Subcutaneous adipose tissue (tissue), 4 donors: ENCODE results near the gene MRPL24. TPM values are rescaled to one million over a fixed set of nuclear protein-coding genes. Genes with fewer than 3 reads are reported as not detected.

Source experiments
- total RNA-seq, 4 donors: library from RNA; depleted of rRNA; stranded (reverse); fragments of >200 nt; gene quantifications; one replicate each; pipeline ENCODE4 v1.1.0, GENCODE V29; 2016
- TF ChIP-seq, protein P1 (sequence below): fragments of 450-650 bp; IDR thresholded peaks from one replicate; pipeline ENCODE4 v1.5.1; 2016; ENCODE audit warnings: low read depth, mild to moderate bottlenecking, control low read depth, antibody characterized with exemption, moderate library complexity

The MRPL24 gene
- total RNA-seq = 10 to 100 TPM; 53.0 to 84.5 (median 74.0) TPM

- TF ChIP-seq, protein P1, sequence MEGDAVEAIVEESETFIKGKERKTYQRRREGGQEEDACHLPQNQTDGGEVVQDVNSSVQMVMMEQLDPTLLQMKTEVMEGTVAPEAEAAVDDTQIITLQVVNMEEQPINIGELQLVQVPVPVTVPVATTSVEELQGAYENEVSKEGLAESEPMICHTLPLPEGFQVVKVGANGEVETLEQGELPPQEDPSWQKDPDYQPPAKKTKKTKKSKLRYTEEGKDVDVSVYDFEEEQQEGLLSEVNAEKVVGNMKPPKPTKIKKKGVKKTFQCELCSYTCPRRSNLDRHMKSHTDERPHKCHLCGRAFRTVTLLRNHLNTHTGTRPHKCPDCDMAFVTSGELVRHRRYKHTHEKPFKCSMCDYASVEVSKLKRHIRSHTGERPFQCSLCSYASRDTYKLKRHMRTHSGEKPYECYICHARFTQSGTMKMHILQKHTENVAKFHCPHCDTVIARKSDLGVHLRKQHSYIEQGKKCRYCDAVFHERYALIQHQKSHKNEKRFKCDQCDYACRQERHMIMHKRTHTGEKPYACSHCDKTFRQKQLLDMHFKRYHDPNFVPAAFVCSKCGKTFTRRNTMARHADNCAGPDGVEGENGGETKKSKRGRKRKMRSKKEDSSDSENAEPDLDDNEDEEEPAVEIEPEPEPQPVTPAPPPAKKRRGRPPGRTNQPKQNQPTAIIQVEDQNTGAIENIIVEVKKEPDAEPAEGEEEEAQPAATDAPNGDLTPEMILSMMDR = no peak
Observed at GRCh38 chr1:156740741-156741480, at the start of gene MRPL24. MRPL24 (minus strand) TSS chr1:156741088; CDS start chr1:156738704, 2,384 bp downstream.

GRCh38 chr1:156789621-156790318 is 48.9 kb upstream of the MRPL24 start:
- TF ChIP-seq, protein P1 = no peak

GRCh38 chr1:156788136-156788535 is 47.2 kb upstream of the MRPL24 start:
- TF ChIP-seq, protein P1 = no peak

- TF ChIP-seq, protein P1 = no peak
Observed at GRCh38 chr1:156786640-156787039, 45.8 kb upstream of the MRPL24 start.

DNA sequence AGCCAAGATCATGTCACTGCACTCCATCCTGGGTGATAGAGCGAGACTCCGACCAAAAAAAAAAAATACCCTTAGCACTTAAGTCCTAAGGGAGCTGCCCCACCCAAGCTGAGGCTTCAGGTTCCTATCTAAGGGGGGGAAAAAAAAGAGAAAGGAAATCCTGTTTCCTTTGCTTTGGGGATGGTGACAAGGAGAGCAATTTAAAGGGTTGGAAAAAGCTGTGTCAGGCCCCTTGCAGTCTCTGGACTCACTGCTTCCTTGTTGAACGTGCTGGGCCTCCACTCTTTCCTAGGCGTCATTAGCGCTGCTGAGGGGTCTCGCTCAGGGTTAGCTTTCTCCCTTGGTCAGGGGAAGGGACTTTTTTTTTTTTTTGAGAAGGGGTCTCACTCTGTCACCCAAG is 44.6 kb upstream of the MRPL24 start:
- TF ChIP-seq, protein P1 = no peak

DNA sequence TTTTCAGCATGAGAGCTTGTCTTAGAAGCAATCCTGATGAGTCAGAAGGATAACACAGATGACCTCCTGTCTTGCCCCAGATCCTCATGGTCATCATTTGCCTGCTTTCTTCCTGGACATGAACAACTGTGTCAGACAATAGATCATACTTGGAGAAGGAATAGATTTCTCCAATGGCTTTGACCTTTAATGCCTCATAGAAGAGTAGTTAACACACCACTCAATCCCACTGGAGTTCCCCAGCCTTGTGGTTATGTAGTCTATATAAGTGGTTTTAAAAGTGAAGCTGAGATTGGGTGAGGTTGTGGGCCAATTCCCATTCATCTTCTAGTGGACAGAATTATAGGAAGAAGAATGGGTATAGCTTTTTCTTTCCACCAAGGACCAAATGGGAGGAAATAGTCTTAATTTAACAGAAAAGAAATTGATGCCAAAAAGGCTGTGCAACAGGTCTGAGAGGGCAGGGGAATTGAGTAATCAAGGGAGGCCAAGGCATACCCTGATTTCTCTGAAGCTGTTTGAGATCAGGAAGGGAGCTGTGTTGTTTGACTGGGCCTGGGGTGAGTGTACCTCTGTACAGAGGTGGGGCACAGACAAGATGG is 40.8 kb upstream of the MRPL24 start:
- TF ChIP-seq, protein P1 = no peak

- TF ChIP-seq, protein P1 = no peak
Observed at GRCh38 chr1:156777573-156777972, 36.7 kb upstream of the MRPL24 start.
